HG03521 (cell line): ENCODE data around the gene HDAC5.

Source experiments
- ATAC-seq: cut with Tn5 transposase; IDR thresholded peaks from one replicate; pipeline ENCODE4 v1.9.1; 2021; ENCODE audit warnings: mild to moderate bottlenecking, moderate library complexity; ENCODE audit not compliant: unreplicated experiment

The HDAC5 gene

DNA sequence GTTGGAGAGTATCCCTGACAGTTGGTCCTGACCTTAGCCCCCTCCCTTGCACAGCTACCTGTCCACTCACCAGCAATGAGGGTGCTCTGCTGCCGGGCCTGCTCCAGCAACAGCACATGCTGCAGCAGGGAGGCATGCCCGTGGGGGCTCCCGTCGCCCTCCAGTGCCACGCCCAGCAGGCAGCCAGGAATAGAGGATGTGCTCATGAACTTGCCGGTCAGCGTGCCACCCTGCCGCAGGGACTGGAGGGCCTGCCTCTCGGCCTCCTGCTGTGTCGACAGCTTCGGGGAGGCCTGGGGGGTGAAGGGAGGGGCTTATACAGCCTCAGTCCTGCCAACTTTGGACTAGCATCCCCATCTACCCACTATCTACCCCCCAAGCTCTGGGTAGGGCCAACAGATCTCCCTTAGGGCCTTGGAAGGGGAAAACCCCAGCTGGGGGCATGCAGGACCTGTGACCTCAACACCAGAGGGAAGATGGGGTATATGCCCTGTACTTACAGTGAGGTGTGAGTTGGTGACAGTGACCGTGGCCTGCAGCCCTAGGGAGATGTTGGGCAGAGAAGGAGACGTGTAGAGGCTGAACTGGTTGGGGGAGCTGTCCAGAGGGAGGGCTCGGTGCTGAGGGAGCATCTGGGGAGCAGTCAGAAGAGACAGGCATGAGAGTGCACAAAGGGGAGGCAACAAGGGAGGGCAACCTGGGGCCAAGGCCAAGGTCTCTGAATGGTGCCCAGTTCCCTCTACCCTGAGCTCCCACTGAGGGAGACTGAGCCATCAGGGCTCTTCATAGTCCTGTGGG is 32.0 kb downstream of the HDAC5 start:
- ATAC-seq: no peak

DNA sequence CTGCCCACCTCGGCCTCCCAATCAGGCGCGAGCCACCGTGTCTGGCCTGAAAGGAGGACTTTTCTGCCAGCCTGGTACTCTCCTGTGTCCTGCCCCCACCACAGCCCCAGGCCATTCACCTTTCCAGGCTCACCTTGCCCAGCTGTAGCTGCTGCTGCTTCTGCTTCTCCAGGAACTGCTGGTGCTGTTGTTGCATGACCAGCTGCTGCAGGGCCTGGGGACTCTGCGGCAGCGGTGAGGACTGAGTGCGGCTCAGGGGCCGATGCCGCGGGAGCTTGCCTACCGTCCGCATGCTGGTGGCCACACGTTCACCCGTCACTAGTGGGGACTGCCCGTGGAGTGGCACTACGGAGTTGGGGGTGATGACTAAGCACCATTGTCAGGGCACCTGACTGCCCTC is 35.2 kb downstream of the HDAC5 start:
- no peak for ATAC-seq

DNA sequence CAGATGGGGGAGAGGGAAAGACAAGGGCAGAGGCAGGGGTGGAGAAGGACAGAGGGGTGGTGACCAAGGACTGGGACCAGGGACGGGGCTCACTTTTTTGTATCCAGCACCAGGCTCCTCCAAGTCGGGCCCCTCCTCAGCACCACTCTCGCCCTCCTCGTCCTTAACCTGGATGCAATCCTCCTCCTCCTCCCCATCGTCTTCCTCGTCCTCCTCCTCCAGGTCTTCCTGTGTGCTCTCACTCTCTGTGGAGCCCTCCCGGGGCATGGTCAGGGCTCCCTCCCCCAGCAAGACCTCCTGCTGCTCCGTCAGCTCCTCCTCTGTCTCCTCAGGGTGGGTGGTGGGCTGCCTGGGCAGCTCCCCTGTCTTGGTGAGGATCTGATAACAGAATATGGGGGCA is 36.1 kb downstream of the HDAC5 start:
- ATAC-seq: no peak

DNA sequence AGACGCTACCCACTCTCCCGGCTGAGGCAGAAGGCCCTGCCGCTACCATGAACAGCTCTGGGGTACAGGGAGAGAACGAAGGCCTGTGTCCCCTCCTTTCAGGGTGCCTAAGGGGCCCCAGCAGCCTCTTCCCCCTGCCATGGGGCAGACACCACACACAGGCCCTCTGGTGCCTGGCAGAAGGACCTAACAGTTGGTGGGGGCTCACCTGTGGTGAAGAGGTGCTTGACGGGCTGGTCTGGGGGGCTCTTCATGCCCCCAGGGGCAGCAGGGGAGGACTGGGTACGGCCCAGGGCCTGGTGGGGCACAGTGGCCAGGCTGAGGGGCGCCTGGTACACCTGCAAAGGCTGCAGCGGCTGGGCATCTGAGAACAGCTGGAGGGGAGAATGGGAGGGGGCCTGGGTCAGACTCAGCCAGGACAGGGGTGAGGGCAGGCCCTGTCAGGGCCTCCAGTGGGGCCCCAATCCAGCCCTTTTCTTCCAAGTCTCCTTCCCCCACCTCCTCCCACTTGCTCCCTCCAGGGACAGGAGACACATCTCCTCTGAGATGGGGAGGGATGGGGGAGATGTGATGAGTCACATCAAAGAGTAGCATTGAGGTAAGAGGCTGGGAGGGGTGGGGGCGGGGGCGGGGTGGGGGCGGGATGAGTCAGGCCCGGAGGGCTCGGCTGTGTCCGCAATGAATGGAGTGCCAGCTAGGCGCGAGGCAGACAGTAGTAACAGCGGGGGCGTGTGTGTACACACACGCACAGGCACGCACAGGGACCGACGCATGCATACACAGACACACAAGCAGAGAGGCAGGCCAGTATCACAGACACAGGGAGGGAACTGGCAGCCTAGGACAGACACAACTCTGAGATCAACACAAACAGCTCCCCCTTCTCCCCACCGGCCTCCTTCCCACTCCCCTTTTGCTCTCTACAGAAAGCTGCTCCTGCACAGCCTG is 36.8 kb downstream of the HDAC5 start:
- no peak for ATAC-seq

DNA sequence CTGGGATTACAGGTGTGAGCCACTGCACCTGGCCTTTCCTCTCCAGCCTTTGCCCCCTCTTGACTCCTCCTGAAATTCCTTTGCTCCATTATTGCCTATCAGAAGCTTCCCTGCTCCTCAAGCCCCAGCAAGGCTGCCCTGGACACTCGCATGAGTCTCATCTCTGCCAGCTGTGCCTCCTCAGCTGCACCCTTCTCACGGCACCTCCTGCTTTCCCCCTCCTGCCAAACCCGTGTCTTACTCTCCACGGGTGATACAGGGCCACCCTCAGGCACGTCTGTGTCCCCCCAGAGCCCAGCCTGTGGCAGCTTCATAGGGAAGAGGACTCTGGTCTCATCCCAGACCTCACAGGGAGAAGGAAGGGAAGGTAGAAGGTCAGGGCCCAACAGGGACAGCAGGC is 37.5 kb downstream of the HDAC5 start:
- no peak for ATAC-seq

DNA sequence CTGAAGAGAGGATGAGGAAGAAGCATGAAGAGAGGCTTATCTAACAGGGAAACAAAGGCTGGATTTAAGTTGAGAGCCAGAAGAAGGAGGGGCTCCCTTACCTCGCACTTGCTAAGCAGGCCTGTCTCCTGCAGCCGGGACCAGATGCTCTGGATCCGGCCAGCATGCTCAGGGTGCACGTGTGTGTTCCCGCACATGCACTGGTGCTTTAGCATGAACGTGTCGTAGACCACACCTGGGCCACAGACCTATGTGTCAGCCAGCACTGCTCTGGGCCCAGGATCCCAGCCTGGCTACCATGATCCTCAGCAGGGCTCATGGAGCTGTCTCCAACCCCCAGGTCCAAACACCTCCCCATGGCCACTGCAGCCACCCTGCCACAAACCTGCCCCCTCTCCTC is 38.5 kb downstream of the HDAC5 start:
- no peak for ATAC-seq

DNA sequence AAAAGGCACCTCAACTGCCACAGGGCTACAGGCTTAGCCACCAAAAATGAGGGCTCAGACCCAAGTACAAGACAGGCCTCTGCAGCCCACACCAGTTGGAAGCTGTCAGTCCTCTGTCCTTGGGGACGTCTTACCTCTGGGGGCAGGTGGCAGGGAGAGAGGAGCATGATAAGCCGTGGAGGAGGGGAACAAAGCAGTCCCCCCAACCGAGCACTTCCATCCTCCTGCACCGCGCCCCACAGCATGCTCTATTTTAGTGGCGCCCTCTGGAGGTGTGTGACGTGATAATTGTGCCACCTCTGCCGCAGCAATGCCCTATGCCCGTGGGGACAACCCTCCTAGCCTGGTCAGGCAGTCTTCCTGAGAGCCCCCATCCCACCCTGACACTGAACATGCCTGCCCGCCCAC is 39.3 kb downstream of the HDAC5 start:
- ATAC-seq: no peak

DNA sequence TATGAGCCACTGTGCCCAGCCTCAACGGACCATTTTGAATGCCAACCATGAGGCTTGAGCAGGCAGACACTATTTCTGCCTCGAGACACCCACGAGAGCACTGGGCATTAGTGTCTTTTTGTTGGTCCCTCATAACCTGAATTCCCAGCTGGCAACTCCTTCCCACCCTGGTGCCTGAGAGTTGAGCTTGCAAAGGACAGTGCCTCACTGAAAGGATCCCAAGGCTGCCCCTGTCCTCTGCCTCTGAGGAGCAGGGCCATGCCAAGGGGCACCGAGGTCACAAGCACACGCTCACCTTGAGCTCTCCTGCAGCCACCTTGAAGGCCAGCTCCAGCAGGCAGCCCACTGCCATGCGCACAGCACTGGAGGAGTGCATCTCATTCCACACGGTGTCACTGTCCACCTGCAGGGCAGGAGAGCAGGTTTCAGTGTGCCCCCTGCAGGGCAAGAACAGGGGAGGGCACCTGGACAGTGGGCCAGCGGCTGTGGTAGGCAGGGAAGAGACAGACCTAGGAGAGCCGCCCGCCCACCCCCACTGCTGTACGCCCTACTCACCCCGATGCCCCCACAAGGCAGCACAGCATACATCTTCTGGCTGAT is 40.1 kb downstream of the HDAC5 start:
- ATAC-seq: no peak

DNA sequence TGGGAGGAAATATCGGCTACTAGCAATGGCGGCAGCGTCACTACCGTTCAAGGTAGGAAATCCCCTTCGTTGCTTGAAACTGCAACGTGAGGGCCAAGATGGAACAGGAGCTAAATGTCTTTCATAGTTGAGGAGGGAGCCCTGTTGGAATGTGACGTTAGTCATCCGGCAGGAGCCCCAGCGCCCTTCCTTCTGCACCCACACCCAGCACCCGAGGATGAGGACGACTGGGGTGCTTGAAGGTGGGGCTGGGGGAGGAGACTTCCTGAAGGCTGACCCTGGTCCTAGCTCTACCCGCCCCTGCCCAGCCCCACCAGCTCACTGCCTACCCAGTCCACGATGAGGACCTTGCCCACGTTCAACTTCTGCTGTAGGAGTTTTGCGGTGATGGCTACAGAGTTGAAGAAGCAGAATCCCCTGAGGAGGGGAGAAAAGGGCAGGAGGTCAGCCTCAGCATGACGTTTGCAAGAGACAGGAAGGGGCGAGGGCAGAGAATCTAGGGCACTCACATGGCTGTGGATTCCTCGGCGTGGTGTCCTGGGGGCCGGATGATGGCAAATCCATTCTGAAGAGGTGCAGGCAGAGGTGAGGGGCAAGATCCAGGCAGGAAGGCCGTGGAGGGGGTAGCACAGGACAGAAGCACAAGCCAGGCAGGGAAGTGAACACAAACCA is 41.0 kb downstream of the HDAC5 start:
- ATAC-seq: no peak

DNA sequence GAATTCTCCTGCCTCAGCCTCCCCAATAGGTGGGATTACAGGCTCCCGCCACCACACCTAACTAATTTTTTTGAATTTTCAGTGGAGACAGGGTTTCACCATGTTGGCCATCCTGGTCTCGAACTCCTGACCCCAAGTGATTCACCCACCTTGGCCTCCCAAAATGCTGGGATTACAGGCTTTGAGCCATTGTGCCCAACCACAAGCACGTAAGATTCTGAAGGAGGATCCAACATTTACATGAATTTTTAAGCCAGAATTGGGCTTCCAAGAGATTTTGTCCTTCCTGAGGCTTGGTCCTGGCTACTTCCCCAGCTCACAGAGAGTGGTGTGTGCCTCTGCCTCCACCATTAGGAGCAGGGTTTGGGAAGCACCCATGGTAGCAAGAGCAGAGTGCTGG is 41.8 kb downstream of the HDAC5 start:
- no peak for ATAC-seq

DNA sequence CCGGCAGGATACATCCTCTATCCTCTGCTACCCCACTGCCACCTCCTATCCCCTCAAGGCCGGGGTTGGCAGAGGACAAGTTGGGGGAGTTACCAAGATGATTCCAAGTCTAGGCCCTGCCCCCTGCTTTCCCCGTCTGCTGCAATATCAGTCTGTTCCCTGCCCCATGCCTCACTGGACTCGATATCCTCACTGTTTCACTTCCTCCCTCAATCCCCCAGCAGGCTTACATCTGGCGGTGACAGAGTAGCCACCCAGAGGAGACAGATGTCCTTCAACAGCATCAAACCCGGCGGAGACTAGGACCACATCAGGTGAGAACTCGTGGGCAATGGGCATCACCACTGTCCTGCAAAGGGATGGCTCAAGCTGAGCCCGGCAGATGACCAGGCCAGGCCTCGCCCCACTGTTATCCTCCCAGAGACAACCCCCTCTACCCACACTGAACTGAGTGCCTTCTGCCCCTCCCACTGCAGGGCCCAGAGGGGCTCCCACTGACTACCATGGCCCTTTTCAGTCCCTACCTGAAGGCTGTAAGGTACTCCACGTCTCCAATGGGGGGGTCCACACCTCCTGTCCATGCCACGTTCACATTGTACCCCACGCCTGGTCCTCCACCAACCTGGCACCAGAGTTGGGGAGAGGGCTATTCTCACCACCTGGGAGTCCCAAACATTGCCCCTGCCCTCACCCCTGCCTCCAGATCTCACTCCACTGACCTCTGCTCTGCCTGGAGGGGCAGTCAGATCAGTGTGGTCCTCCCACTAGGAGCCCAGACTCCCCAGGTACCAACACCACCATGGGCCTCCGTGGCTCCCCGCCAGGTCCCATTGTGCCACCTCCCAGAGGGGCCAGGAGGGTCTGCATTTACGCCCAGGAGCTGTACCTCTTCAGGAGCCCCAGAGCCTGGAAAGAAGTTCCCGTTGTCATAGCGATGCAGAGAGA is 43.3 kb downstream of the HDAC5 start:
- ATAC-seq: no peak

DNA sequence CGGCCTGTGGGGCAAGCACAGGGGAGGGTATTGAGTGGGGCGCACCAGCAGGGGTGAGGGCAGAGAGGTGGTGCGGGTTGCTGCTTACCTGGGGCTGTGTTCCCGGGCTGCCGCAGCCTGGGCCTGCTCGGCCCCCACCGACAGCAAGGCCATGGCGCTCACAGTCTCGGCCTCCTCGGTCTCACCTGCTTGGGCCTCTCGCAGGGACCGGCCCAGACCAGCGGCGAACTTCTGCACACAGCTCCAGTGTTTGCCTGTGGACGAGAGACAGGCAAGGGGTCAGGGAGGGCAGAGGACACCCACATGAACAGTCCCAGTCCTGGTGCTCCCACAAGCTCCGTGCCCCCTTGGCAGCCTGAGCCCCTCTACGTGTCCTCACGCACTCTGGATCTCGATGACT is 45.0 kb downstream of the HDAC5 start:
- ATAC-seq: no peak

DNA sequence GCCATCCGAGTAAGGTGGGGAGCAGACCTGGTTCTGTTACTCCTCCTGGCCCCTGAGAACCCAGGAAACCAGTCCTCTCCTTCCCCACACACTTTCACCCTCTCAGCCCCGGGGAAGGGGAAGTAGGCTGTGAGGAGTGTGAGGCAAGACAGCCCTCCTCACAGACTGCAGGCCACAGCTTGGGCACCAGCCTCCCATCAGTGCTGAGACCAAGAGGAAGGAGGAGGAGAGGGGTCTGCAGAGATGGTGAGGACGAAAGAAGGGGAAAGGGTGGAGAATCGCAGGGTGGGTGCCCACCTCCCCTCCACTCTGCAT is 45.9 kb downstream of the HDAC5 start:
- ATAC-seq: no peak

DNA sequence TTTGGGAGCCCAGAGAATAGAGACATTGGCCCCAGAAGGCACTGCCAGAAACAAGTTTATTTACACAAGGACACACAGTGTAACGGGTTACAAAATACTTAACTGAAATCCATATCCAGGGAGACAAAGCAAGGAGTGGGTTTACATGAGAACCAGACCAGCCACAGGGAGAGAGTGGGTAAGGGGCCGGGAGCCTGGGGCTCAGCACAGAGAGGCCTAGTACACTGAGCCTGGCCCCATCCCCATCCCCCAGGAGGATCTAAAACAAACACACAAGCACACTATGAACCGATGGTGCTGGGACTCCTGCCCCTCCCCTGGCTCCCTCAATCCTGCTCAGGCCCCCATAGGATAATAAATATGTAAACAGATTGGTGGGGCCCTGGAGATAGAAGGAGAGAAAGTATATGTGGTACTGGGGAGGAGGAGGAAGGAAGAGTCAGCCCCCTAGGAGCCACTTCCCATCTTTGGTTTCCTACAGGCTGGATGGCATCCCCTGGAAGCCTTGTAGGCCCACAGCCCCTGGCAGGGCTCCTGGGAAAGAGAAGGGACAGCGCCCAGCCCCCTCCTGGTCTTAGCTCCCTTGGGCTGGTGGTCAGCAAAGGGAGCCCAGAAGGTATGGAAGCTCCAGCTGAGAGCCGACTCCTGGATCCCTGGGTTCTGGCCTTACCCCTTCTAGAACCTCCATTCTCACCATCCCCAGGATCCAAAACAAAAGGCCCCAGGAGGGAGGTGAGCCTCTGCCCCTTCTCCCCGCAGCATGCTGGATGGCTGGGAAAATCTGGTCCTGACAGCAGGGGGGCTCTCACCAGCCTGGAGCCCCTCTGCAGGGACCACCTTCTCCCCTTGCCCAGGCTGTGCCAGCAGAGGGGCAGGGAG is 46.5 kb downstream of the HDAC5 start:
- ATAC-seq: no peak

DNA sequence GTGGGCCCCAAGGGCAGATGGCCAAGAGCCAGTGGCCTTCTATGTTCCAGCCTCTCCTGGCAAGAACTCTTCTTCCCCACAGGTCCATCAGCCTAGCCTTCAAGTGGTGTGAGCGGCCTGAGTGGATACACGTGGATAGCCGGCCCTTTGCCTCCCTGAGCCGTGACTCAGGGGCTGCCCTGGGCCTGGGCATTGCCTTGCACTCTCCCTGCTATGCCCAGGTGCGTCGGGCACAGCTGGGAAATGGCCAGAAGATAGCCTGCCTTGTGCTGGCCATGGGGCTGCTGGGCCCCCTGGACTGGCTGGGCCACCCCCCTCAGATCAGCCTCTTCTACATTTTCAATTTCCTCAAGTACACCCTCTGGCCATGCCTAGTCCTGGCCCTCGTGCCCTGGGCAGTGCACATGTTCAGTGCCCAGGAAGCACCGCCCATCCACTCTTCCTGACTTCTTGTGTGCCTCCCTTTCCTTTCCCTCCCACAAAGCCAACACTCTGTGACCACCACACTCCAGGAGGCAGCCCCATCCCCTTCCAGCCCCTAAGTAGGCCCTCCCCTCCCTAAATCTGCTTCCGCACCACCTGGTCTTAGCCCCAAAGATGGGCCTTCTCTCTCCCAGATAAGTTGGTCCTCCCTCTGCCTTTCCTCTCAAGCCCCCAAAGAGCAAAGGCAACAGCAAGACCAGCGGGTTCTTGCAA is 47.7 kb downstream of the HDAC5 start:
- ATAC-seq: no peak

DNA sequence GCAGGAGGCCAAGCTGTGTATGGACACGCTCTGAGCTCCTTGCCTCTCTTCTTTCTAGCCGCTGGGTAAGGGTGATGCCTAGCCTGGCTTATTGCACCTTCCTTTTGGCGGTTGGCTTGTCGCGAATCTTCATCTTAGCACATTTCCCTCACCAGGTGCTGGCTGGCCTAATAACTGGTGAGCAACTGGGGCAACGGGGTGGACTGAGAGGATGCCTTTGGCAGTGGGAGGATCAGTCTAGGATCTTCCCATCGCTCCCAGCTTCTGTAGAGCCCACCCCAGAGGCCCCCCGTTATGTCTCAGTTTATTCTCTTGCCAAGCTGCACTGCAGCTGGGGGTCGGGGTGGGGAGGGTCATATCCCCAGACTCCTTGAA is 48.5 kb downstream of the HDAC5 start:
- no peak for ATAC-seq

DNA sequence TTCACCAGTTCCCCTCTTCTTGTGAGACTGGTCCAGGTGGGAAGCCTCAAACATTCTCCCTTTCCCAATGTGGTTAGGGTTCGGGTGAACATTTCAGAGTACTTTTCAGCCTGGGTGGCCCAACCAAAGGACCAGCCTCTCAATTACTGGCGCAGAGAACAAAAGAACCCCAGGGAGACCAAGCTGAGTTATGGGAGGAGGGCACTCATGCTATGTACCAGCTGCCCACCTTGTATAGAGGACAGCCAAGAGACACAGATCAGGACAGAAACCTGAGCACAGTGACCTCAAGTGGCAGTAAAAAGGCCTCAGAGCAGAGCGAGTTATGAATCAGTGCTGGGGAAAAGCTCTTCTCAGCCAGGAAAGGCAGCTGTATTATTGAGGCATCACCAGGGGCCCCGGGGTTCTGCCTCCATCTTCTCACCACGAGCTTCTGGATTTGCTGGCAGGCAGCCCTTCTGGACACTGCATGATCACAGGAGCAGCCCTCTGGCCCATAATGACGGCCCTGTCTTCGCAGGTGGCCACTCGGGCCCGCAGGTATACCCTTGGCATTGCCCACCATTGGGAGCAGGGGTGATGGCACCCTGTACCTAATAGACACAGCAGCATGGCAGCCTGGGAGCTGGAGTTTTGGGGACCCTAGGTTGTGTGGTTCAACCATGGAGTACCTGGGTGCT is 49.1 kb downstream of the HDAC5 start:
- ATAC-seq: no peak

DNA sequence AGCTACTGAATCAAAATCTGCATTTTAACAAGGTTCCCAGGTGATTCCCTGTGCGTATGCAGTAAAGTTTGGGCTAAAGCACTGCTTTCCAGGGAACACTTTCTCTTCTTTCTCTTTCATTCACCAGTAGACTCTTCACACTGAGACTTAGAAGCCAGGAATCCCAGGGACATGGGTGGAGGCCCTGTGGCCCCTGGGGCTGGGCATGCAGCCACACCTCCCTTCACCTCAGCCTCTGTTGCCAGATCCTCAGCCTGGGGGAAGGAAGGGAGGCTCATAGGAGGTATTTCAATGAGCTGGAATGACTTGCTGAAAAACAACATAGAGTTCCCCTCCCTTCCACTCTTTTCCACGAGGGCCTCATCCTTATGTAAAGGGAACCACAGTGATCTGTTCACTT is 51.7 kb downstream of the HDAC5 start:
- ATAC-seq: no peak
